Loucy (cell line): ENCODE measurements around the gene NRARP.

Source experiments
- H2AFZ ChIP-seq: fragments of 200-600 bp; sonication (generic); 2 replicates; pipeline ENCODE4 v1.6.0; 2016; ENCODE audit warnings: antibody characterized with exemption, mild to moderate bottlenecking, low read length, moderate library complexity
- H3F3A ChIP-seq: fragments of 200-600 bp; 2 replicates; pipeline ENCODE4 v1.6.0; 2016; ENCODE audit warnings: antibody characterized with exemption, low read depth, mild to moderate bottlenecking
- H3K27me3 ChIP-seq: fragments of 200-600 bp; sonication (generic); 2 replicates; pipeline ENCODE4 v1.6.1; 2014; ENCODE audit warnings: low read length, mild to moderate bottlenecking; ENCODE audit not compliant: insufficient read depth, poor library complexity, severe bottlenecking
- H3K36me3 ChIP-seq: fragments of 200-600 bp; sonication (generic); 2 replicates; pipeline ENCODE4 v1.6.1; 2016; ENCODE audit warnings: low read length; ENCODE audit not compliant: insufficient read depth
- H3K4me1 ChIP-seq: fragments of 200-600 bp; sonication (generic); 2 replicates; pipeline ENCODE4 v1.5.1; 2014; ENCODE audit warnings: low read length, mild to moderate bottlenecking; ENCODE audit not compliant: insufficient read depth, poor library complexity, severe bottlenecking
- H3K4me2 ChIP-seq: fragments of 200-600 bp; sonication (generic); 2 replicates; pipeline ENCODE4 v1.6.0; 2014; ENCODE audit warnings: antibody characterized with exemption, low read length, low read depth, mild to moderate bottlenecking; ENCODE audit not compliant: poor library complexity, severe bottlenecking
- H3K4me3 ChIP-seq: fragments of 200-600 bp; sonication (generic); 2 replicates; pipeline ENCODE4 v1.5.1; 2014; ENCODE audit warnings: low read length, mild to moderate bottlenecking, mixed read lengths; ENCODE audit not compliant: poor library complexity, severe bottlenecking
- H3K79me2 ChIP-seq: fragments of 200-600 bp; sonication (generic); 2 replicates; pipeline ENCODE4 v1.6.1; 2014; ENCODE audit warnings: low read length; ENCODE audit not compliant: insufficient read depth
- H3K9ac ChIP-seq: fragments of 200-600 bp; sonication (generic); 2 replicates; pipeline ENCODE4 v1.6.0; 2014; ENCODE audit warnings: mild to moderate bottlenecking, low read depth, low read length, moderate library complexity; ENCODE audit not compliant: poor library complexity, severe bottlenecking
- H3K9me2 ChIP-seq: fragments of 200-600 bp; sonication (generic); replicated peaks from 2 replicates; pipeline ENCODE4 v1.6.1; 2016; ENCODE audit warnings: low read depth, low read length, mixed read lengths
- H3K9me3 ChIP-seq: fragments of 200-600 bp; sonication (generic); 2 replicates; pipeline ENCODE4 v1.6.1; 2014; ENCODE audit warnings: mild to moderate bottlenecking, antibody characterized with exemption, low read length, low read depth; ENCODE audit not compliant: insufficient read depth
- H4K20me1 ChIP-seq: fragments of 200-600 bp; sonication (generic); 2 replicates; pipeline ENCODE4 v1.6.0; 2014; ENCODE audit warnings: antibody characterized with exemption, low read length, mild to moderate bottlenecking; ENCODE audit not compliant: insufficient read depth, poor library complexity, severe bottlenecking
- EZH2phosphoT487 ChIP-seq: fragments of 200-600 bp; IDR thresholded peaks from 2 replicates; pipeline ENCODE4 v1.6.1; 2018; ENCODE audit warnings: antibody characterized with exemption, mild to moderate bottlenecking, moderate library complexity, borderline replicate concordance
- TF ChIP-seq, protein P1 (sequence below): fragments of 200-600 bp; sonication (generic); conservative IDR thresholded peaks from 2 replicates; pipeline ENCODE4 v1.5.1; 2014; ENCODE audit warnings: mild to moderate bottlenecking, antibody characterized with exemption, low read length

The NRARP gene

GRCh38 chr9:137265496-137266161, 36.4 kb downstream of the NRARP start:
- no peak overlapping the region for H3K4me2 ChIP-seq
- H4K20me1 ChIP-seq: no peaks in the 10 kb centered on the region
- H3K4me3 ChIP-seq: no peak overlapping the region
- no peaks in the 10 kb centered on the region for H3K9me2 ChIP-seq
- H3K9me3 ChIP-seq: no peaks in the 10 kb centered on the region
- peaks cover 4% of the 10 kb centered on the region; the same call in 1 of the 2 replicates for H3K36me3 ChIP-seq
- no peak overlapping the region for H3K9ac ChIP-seq
- TF ChIP-seq EZH2phosphoT487: no peak
- TF ChIP-seq, protein P1, sequence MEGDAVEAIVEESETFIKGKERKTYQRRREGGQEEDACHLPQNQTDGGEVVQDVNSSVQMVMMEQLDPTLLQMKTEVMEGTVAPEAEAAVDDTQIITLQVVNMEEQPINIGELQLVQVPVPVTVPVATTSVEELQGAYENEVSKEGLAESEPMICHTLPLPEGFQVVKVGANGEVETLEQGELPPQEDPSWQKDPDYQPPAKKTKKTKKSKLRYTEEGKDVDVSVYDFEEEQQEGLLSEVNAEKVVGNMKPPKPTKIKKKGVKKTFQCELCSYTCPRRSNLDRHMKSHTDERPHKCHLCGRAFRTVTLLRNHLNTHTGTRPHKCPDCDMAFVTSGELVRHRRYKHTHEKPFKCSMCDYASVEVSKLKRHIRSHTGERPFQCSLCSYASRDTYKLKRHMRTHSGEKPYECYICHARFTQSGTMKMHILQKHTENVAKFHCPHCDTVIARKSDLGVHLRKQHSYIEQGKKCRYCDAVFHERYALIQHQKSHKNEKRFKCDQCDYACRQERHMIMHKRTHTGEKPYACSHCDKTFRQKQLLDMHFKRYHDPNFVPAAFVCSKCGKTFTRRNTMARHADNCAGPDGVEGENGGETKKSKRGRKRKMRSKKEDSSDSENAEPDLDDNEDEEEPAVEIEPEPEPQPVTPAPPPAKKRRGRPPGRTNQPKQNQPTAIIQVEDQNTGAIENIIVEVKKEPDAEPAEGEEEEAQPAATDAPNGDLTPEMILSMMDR: no peak
- no peak overlapping the region for H2AFZ ChIP-seq
- H3F3A ChIP-seq: no peaks in the 10 kb centered on the region
- H3K79me2 ChIP-seq: no peaks in the 10 kb centered on the region
- H3K4me1 ChIP-seq: peaks cover 6% of the 10 kb centered on the region
- no peaks in the 10 kb centered on the region for H3K27me3 ChIP-seq

GRCh38 chr9:137264067-137264466, 38.0 kb downstream of the NRARP start:
- Histone ChIP-seq H3K36me3 (peaks cover 4% of the 10 kb centered on the region; the same call in 1 of the 2 replicates), H3K9ac (no peak overlapping the region), H3K4me2 (no peak overlapping the region), H3K9me2 (no peaks in the 10 kb centered on the region), H3K9me3 (no peaks in the 10 kb centered on the region), H3K79me2 (0 out of 2 replicates have a peak, but pooled peaks cover 3% of the 10 kb centered on the region), H3K27me3 (no peaks in the 10 kb centered on the region), H4K20me1 (no peaks in the 10 kb centered on the region), H3K4me1 (peaks cover 7% of the 10 kb centered on the region), H3F3A (no peaks in the 10 kb centered on the region), H3K4me3 (no peak overlapping the region), H2AFZ (no peak overlapping the region)
- no peak for TF ChIP-seq EZH2phosphoT487
- TF ChIP-seq, protein P1: no peak

DNA sequence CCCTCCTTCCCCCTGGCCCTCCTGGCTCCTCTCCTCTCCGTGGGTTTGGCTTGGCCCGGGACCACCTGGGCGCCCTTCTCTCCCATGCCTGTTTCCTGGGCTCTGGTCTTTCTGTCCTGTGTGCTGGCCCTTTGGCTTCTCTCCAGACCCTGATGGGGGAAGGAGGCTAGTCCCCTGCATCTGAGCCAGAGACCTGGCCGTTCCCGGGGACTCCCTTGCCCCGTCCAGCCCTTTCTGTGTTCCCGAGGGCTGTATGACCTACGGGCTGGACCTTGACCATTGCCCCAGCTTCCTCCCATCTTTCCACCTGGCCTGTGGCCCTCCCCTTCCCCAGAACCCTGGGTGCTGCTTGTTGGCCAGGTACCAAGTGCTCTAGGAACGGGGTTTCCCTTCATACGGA, 38.6 kb downstream of the NRARP start:
- Histone ChIP-seq H4K20me1 (peaks cover 2% of the 10 kb centered on the region), H3K27me3 (no peaks in the 10 kb centered on the region), H3K9ac (no peak overlapping the region), H3K4me3 (no peak overlapping the region), H3F3A (no peaks in the 10 kb centered on the region), H3K4me2 (no peak overlapping the region), H3K9me3 (no peaks in the 10 kb centered on the region), H2AFZ (no peak overlapping the region), H3K9me2 (no peaks in the 10 kb centered on the region), H3K79me2 (peaks cover 3% of the 10 kb centered on the region; the same call in 1 of the 2 replicates), H3K4me1 (peaks cover 10% of the 10 kb centered on the region), H3K36me3 (peaks cover 4% of the 10 kb centered on the region; the same call in 1 of the 2 replicates)
- no peak for TF ChIP-seq EZH2phosphoT487

DNA sequence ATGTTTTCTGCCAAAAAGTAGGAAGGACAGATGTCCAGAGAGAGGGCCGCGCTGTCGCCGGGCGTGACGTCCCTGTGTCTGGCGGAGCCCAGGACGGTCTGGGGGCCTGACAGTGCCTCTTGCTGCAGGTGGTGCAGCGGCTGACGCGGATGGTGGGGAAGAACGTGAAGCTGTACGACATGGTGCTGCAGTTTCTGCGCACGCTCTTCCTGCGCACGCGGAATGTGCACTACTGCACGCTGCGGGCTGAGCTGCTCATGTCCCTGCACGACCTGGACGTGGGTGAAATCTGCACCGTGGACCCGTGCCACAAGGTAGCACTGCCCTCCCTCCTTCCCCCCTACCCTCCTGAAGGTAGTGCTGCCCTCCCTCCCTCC, 39.2 kb downstream of the NRARP start:
- TF ChIP-seq, protein P1: no peak
- no peak for TF ChIP-seq EZH2phosphoT487
- H3K36me3 ChIP-seq: peaks cover 4% of the 10 kb centered on the region; the same call in 1 of the 2 replicates

More for the DNA sequence above, 39.2 kb downstream of the NRARP start:
- Histone ChIP-seq H4K20me1 (peaks cover 2% of the 10 kb centered on the region), H3K4me2 (no peak overlapping the region), H3K9me2 (no peaks in the 10 kb centered on the region), H3K9me3 (no peaks in the 10 kb centered on the region), H3K4me3 (no peak overlapping the region), H3K4me1 (peaks cover 7% of the 10 kb centered on the region), H2AFZ (no peak overlapping the region), H3K79me2 (peaks cover 9% of the 10 kb centered on the region; the same call in 1 of the 2 replicates), H3K9ac (no peak overlapping the region), H3K27me3 (no peaks in the 10 kb centered on the region), H3F3A (no peaks in the 10 kb centered on the region)
